ENCODE results near the gene GALM. TPM values are rescaled to one million over a fixed set of nuclear protein-coding genes. Genes with fewer than 3 reads are reported as not detected.

The GALM gene
- total and polyA plus RNA-seq, 10 of the 15 experiments (the other 5 are each of a cell fraction or from before 2014, with no cell fraction given), result 1.1 to 4.0 (median 1.7) TPM

GRCh38 chr2:38740851-38741731 lies 75.2 kb downstream of the GALM start (continued):
- TF ChIP-seq, protein P1, sequence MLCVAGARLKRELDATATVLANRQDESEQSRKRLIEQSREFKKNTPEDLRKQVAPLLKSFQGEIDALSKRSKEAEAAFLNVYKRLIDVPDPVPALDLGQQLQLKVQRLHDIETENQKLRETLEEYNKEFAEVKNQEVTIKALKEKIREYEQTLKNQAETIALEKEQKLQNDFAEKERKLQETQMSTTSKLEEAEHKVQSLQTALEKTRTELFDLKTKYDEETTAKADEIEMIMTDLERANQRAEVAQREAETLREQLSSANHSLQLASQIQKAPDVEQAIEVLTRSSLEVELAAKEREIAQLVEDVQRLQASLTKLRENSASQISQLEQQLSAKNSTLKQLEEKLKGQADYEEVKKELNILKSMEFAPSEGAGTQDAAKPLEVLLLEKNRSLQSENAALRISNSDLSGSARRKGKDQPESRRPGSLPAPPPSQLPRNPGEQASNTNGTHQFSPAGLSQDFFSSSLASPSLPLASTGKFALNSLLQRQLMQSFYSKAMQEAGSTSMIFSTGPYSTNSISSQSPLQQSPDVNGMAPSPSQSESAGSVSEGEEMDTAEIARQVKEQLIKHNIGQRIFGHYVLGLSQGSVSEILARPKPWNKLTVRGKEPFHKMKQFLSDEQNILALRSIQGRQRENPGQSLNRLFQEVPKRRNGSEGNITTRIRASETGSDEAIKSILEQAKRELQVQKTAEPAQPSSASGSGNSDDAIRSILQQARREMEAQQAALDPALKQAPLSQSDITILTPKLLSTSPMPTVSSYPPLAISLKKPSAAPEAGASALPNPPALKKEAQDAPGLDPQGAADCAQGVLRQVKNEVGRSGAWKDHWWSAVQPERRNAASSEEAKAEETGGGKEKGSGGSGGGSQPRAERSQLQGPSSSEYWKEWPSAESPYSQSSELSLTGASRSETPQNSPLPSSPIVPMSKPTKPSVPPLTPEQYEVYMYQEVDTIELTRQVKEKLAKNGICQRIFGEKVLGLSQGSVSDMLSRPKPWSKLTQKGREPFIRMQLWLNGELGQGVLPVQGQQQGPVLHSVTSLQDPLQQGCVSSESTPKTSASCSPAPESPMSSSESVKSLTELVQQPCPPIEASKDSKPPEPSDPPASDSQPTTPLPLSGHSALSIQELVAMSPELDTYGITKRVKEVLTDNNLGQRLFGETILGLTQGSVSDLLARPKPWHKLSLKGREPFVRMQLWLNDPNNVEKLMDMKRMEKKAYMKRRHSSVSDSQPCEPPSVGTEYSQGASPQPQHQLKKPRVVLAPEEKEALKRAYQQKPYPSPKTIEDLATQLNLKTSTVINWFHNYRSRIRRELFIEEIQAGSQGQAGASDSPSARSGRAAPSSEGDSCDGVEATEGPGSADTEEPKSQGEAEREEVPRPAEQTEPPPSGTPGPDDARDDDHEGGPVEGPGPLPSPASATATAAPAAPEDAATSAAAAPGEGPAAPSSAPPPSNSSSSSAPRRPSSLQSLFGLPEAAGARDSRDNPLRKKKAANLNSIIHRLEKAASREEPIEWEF (IDR thresholded peaks at IDR 0.05; ENCODE audit: insufficient replicate concordance, low read depth, low read length), result no peak
- TF ChIP-seq CBX3 (IDR thresholded peaks at IDR 0.05; ENCODE audit: borderline replicate concordance, low read depth) (no peak), NR2C1 (IDR thresholded peaks at IDR 0.05) (no peak), ETV6 (conservative IDR thresholded peaks at IDR 0.05 in 1 of 2, IDR thresholded peaks at IDR 0.05 in 1 of 2; ENCODE audit: borderline replicate concordance in 1 of 2, low read depth in 1 of 2) (no peak), DPF2 (IDR thresholded peaks at IDR 0.05) (no peak), IKZF1 (conservative IDR thresholded peaks at IDR 0.05) (no peak), SKIL (IDR thresholded peaks at IDR 0.05; ENCODE audit: low read depth, poor library complexity, severe bottlenecking) (peak; percentile 44), HDAC6 (IDR thresholded peaks at IDR 0.05; ENCODE audit: unreplicated experiment) (no peak), RB1 (IDR thresholded peaks at IDR 0.05; ENCODE audit: borderline replicate concordance) (no peak), SMAD5 (IDR thresholded peaks at IDR 0.05; ENCODE audit: low read depth) (no peak), BCL11A (IDR thresholded peaks at IDR 0.05; ENCODE audit: low read depth, low read length) (no peak)
- TF ChIP-seq, protein P2, sequence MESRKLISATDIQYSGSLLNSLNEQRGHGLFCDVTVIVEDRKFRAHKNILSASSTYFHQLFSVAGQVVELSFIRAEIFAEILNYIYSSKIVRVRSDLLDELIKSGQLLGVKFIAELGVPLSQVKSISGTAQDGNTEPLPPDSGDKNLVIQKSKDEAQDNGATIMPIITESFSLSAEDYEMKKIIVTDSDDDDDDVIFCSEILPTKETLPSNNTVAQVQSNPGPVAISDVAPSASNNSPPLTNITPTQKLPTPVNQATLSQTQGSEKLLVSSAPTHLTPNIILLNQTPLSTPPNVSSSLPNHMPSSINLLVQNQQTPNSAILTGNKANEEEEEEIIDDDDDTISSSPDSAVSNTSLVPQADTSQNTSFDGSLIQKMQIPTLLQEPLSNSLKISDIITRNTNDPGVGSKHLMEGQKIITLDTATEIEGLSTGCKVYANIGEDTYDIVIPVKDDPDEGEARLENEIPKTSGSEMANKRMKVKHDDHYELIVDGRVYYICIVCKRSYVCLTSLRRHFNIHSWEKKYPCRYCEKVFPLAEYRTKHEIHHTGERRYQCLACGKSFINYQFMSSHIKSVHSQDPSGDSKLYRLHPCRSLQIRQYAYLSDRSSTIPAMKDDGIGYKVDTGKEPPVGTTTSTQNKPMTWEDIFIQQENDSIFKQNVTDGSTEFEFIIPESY (IDR thresholded peaks at IDR 0.05), result no peak
- TF ChIP-seq, protein P3, sequence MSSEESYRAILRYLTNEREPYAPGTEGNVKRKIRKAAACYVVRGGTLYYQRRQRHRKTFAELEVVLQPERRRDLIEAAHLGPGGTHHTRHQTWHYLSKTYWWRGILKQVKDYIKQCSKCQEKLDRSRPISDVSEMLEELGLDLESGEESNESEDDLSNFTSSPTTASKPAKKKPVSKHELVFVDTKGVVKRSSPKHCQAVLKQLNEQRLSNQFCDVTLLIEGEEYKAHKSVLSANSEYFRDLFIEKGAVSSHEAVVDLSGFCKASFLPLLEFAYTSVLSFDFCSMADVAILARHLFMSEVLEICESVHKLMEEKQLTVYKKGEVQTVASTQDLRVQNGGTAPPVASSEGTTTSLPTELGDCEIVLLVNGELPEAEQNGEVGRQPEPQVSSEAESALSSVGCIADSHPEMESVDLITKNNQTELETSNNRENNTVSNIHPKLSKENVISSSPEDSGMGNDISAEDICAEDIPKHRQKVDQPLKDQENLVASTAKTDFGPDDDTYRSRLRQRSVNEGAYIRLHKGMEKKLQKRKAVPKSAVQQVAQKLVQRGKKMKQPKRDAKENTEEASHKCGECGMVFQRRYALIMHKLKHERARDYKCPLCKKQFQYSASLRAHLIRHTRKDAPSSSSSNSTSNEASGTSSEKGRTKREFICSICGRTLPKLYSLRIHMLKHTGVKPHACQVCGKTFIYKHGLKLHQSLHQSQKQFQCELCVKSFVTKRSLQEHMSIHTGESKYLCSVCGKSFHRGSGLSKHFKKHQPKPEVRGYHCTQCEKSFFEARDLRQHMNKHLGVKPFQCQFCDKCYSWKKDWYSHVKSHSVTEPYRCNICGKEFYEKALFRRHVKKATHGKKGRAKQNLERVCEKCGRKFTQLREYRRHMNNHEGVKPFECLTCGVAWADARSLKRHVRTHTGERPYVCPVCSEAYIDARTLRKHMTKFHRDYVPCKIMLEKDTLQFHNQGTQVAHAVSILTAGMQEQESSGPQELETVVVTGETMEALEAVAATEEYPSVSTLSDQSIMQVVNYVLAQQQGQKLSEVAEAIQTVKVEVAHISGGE (CRISPR knock-in tag; IDR thresholded peaks at IDR 0.05), result no peak
